GM13977 (cell line): ENCODE data around the gene DSN1.
A peak's percentile ranks its signal among the peaks of the same experiment; 100 is the strongest.

Experiments
- DNase-seq: peaks from one replicate; pipeline ENCODE4 v3.0.0; 2012; ENCODE audit warnings: low spot score
- in situ Hi-C: fragments of 300-500 bp; cut with MboI; formaldehyde crosslinking; loops from one replicate; pipeline ENCODE4 v1.12.0; 2022; ENCODE audit warnings: low sequenced_read_pairs, low pct_unique_long_range_greater_than_20kb, mixed read lengths, inconsistent platforms; ENCODE audit not compliant: unreplicated experiment
- TF ChIP-seq, protein P1 (sequence below): IDR thresholded peaks from 2 replicates; pipeline ENCODE4 v1.5.1; 2012; ENCODE audit warnings: mild to moderate bottlenecking, control low read depth; ENCODE audit not compliant: insufficient read depth; ENCODE audit errors: extremely low read depth, missing control alignments

The DSN1 gene

DNA sequence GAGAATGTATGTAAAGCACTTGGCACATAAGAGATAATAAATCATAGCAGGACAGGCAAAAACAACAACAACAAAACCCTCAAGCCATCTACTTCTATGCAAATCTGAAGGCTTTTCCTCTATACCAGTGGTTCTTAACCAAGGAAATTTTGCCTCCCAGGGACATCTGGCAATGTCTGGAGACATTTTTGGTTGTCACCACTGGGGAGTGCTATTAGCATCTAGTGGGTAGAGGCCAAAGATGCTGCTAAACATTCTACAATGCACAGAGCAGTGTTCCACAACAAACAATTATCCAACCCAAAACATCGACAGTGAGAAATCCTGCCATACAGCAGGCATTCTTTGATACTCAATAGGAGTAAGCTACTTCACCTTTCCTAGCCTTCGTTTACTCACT lies 55.9 kb downstream of the DSN1 start:
- in situ Hi-C loops = no loop called here
- DNase-seq = no peak
- TF ChIP-seq, protein P1, sequence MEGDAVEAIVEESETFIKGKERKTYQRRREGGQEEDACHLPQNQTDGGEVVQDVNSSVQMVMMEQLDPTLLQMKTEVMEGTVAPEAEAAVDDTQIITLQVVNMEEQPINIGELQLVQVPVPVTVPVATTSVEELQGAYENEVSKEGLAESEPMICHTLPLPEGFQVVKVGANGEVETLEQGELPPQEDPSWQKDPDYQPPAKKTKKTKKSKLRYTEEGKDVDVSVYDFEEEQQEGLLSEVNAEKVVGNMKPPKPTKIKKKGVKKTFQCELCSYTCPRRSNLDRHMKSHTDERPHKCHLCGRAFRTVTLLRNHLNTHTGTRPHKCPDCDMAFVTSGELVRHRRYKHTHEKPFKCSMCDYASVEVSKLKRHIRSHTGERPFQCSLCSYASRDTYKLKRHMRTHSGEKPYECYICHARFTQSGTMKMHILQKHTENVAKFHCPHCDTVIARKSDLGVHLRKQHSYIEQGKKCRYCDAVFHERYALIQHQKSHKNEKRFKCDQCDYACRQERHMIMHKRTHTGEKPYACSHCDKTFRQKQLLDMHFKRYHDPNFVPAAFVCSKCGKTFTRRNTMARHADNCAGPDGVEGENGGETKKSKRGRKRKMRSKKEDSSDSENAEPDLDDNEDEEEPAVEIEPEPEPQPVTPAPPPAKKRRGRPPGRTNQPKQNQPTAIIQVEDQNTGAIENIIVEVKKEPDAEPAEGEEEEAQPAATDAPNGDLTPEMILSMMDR = peak; percentile 38

DNA sequence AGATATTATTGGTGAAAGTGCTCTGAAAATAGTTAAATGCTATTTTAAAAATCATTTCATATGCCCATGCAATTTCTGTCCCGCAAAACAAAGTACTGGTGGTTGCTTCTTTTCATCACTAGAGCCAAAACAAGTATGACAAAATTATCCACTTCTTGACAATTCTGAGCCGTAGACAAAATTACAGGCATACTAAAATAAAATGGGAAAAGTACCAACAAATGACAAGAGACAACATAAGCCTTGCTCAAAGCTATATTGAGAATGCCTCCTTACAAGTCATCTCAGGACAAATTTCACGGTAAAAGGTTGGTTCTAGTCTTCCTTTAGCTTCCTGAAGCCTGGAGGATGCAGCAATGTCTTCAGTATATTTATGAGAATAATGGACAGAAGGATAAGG lies 56.5 kb downstream of the DSN1 start:
- DNase-seq = no peak
- in situ Hi-C loops = no loop called here
- TF ChIP-seq, protein P1 = no peak

DNA sequence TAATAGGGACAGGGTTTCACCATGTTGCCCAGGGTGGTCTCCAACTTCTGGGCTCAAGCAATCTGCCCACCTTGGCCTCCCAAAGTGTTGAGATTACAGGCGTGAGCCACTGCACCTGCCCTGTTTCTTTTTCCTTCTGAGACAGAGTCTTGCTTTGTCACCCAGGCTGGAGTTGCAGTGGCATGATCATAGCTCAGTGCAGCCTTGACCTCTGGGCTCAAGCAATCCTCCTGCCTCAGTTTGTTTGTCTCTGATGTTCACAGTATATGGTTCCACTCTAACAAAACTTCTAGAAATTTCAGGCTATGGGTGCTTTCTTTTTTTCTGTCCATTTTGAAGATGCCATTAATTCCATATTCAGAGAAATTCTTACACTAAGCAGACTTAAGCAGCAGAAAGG lies 60.8 kb downstream of the DSN1 start:
- TF ChIP-seq, protein P1 = no peak
- no peak for DNase-seq
- in situ Hi-C loops = no loop called here

DNA sequence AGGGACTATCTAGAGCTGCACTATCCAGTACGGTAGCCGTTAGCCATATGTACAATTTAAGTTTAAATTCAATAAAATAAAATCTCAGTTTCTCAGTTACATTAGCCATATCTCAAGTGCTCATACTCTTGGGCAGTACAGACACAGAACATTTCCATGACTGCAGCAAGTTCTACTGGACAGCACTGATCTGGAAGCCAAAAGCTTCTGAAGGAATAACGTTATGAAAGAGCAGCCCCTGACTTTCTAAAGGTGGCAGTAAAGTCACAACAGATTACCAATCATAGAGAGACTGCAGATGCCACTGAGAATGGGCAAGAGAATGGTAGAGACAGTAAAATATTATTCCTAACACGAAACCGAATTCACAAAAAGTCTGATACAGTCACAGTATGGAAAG lies 64.4 kb downstream of the DSN1 start:
- TF ChIP-seq, protein P1 = no peak
- no peak for DNase-seq
- in situ Hi-C loops = no loop called here

DNA sequence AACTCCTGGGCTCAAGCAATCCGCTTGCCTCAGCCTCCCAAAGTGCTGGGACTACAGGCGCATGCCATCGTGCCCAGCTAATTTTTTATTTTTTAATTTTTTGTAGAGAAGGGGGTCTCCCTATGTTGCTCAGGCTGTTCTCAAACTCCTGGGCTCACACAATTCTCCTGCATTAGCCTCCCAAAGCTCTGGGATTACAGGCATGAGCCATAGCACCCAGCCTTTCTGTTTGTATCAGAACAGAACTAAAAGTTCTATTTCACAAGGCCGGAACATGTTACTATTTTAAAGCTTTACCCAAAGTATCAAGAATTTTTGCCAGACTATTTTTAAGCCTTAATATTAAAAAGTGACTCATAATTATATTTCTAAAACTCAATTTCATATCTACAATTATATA lies 70.0 kb downstream of the DSN1 start:
- TF ChIP-seq, protein P1 = no peak
- in situ Hi-C loops = no loop called here

More for the DNA sequence above, 70.0 kb downstream of the DSN1 start:
- no peak for DNase-seq
